B cell (primary cell): ENCODE measurements around the gene EEF2KMT. TPM values are rescaled to one million over a fixed set of nuclear protein-coding genes. Genes with fewer than 3 reads are reported as not detected.
"Not testable (repeated sequence)": the region's sequence is repeated elsewhere in the genome, so short reads cannot be mapped to it uniquely, and the experiment has no call there.

ENCODE experiments used
- ATAC-seq: fragments of 200-7000 bp; cut with Tn5 transposase; one replicate; pipeline ENCODE4 v1.10.0; 2021; ENCODE audit warnings: low read depth, mild to moderate bottlenecking, moderate number of reproducible peaks, moderate library complexity
- CTCF ChIA-PET: fragments of 350-600 bp; sonication (Branson Sonifier 250); formaldehyde crosslinking; loops from one replicate; lab custom pipeline; 2021; ENCODE audit warnings: antibody characterized with exemption, inconsistent platforms; lab: Charles Lee
- POLR2A ChIA-PET: fragments of 350-600 bp; sonication (Branson Sonifier 250); formaldehyde crosslinking; loops from one replicate; lab custom pipeline; 2021; ENCODE audit warnings: antibody characterized with exemption; lab: Charles Lee
- DNase-seq: peaks from one replicate; pipeline ENCODE4 v3.0.0; 2013
- H2AFZ ChIP-seq: 2 replicates; pipeline ENCODE4 v1.6.1; 2012; ENCODE audit warnings: mild to moderate bottlenecking, low read depth, low read length; ENCODE audit not compliant: insufficient read depth, poor library complexity, severe bottlenecking
- H3K27ac ChIP-seq, 2 donors: 1 replicate in 1 of 2; 2 replicates in 1 of 2; pipeline ENCODE4 v1.5.1; 2012 to 2013; ENCODE audit warnings: low read length in 2 of 2, mild to moderate bottlenecking in 2 of 2, moderate library complexity in 1 of 2
- H3K27me3 ChIP-seq, 4 experiments: fragments of 200-600 bp in 1 of 4; sonication (generic) in 1 of 4; replicated peaks in 1 of 4; 1 replicate in 2 of 4; 2 replicates in 2 of 4; pipeline versions ENCODE4 v1.6.1 to v1.7.0; 2013 to 2016; ENCODE audit warnings: low read length in 3 of 4, mild to moderate bottlenecking in 2 of 4, mixed read lengths in 1 of 4, moderate library complexity in 1 of 4; ENCODE audit not compliant: insufficient read depth in 4 of 4, control insufficient read depth in 3 of 4; ENCODE audit errors: control extremely low read depth in 1 of 4
- H3K36me3 ChIP-seq, 2 experiments: replicated peaks in 1 of 2; 1 replicate in 1 of 2; 2 replicates in 1 of 2; pipeline versions ENCODE4 v1.6.1 to v1.7.1; 2013; ENCODE audit warnings: low read length in 1 of 2; ENCODE audit not compliant: insufficient read depth in 2 of 2, control insufficient read depth in 1 of 2; ENCODE audit errors: control extremely low read depth in 1 of 2, extremely low read depth in 1 of 2
- H3K4me1 ChIP-seq, 2 donors: fragments of 200-600 bp in 1 of 2; sonication (generic) in 1 of 2; 1 replicate in 1 of 2; 2 replicates in 1 of 2; pipeline versions ENCODE4 v1.5.1 to v1.6.1; 2013 to 2017; ENCODE audit warnings: low read length in 2 of 2; ENCODE audit not compliant: control insufficient read depth in 2 of 2, insufficient read depth in 2 of 2
- H3K4me2 ChIP-seq: replicated peaks from 2 replicates; pipeline ENCODE3; 2012; ENCODE audit warnings: mild to moderate bottlenecking, low read depth, low read length; ENCODE audit not compliant: poor library complexity, severe bottlenecking
- H3K4me3 ChIP-seq, 5 experiments: fragments of 200-600 bp in 1 of 5; sonication (generic) in 1 of 5; 1 replicate in 3 of 5; 2 replicates in 2 of 5; pipeline versions ENCODE4 v1.5.1 to v1.7.0; 2011 to 2016; ENCODE audit warnings: low read length in 4 of 5, mild to moderate bottlenecking in 4 of 5, low read depth in 2 of 5, control low read depth in 1 of 5, moderate library complexity in 1 of 5; ENCODE audit not compliant: insufficient read depth in 1 of 5; ENCODE audit errors: control extremely low read depth in 1 of 5, extremely low read depth in 1 of 5
- H3K79me2 ChIP-seq: fragments of 200-600 bp; sonication (generic); one replicate; pipeline ENCODE4 v1.6.0; 2016; ENCODE audit warnings: low read length; ENCODE audit not compliant: control insufficient read depth, insufficient read depth
- H3K9ac ChIP-seq: fragments of 200-600 bp; sonication (generic); 2 replicates; pipeline ENCODE4 v1.6.1; 2017; ENCODE audit warnings: mild to moderate bottlenecking, low read length, moderate library complexity
- H3K9me3 ChIP-seq, 3 donors: one replicate each; pipeline versions ENCODE4 v1.6.1 to v1.7.1; 2013; ENCODE audit warnings: low read length in 2 of 3; ENCODE audit not compliant: control insufficient read depth in 2 of 3, insufficient read depth in 1 of 3; ENCODE audit errors: control extremely low read depth in 1 of 3
- H4K20me1 ChIP-seq: 2 replicates; pipeline ENCODE4 v1.6.0; 2012; ENCODE audit warnings: mild to moderate bottlenecking, low read length; ENCODE audit not compliant: insufficient read depth, control insufficient read depth, poor library complexity, severe bottlenecking
- H3K27ac Mint-ChIP-seq: one replicate; pipeline ENCODE4 v1.8.0; 2021; ENCODE audit warnings: mixed read lengths
- H3K27me3 Mint-ChIP-seq: one replicate; pipeline ENCODE4 v1.8.0; 2021; ENCODE audit warnings: mixed read lengths
- H3K4me1 Mint-ChIP-seq: one replicate; pipeline ENCODE4 v1.8.0; 2021; ENCODE audit warnings: mixed read lengths
- H3K4me3 Mint-ChIP-seq: one replicate; pipeline ENCODE4 v1.8.0; 2021; ENCODE audit warnings: mixed read lengths
- H3K9me3 Mint-ChIP-seq: one replicate; pipeline ENCODE4 v1.8.0; 2022; ENCODE audit warnings: mixed read lengths; ENCODE audit not compliant: insufficient read depth
- EZH2 ChIP-seq: IDR thresholded peaks from 2 replicates; pipeline ENCODE4 v1.6.1; 2012; ENCODE audit warnings: borderline replicate concordance, low read depth, mild to moderate bottlenecking, moderate library complexity, low read length; ENCODE audit not compliant: insufficient read depth, poor library complexity, severe bottlenecking
- WGBS: methylation state at CpG from one replicate; pipeline ENCODE4 v1.1.5; 2013; ENCODE audit warnings: missing lambda C conversion rate; ENCODE audit not compliant: insufficient coverage; 5-methylcytosine and 5-hydroxymethylcytosine counted together
- intact Hi-C: fragments of 100-400 bp; cut with micrococcal nuclease; formaldehyde crosslinking; loops from one replicate; pipeline ENCODE4 v1.10.0; 2022
- polyA plus RNA-seq: library from polyadenylated mRNA; depleted of rRNA; stranded (reverse); fragments of >200 nt; gene quantifications from 2 replicates; pipeline ENCODE4 v1.2.3, GENCODE V29; 2012
- total RNA-seq, 2 donors: library from RNA; stranded (reverse); fragments of 120-200 nt in 1 of 2; gene quantifications; 1 replicate in 1 of 2; 2 replicates in 1 of 2; pipeline versions ENCODE4 v1.2.3 to v1.2.4, GENCODE V29; 2013 to 2022
- TF ChIP-seq, protein P1 (sequence below): fragments of 200-600 bp; IDR thresholded peaks from one replicate; pipeline ENCODE4 v1.8.0; 2022; ENCODE audit warnings: antibody characterized with exemption, mild to moderate bottlenecking

EEF2KMT gene
- total and polyA plus RNA-seq, 2 donors (not counting 1 experiment from before 2014, with no cell fraction given), result 7.8 to 8.0 TPM

DNA sequence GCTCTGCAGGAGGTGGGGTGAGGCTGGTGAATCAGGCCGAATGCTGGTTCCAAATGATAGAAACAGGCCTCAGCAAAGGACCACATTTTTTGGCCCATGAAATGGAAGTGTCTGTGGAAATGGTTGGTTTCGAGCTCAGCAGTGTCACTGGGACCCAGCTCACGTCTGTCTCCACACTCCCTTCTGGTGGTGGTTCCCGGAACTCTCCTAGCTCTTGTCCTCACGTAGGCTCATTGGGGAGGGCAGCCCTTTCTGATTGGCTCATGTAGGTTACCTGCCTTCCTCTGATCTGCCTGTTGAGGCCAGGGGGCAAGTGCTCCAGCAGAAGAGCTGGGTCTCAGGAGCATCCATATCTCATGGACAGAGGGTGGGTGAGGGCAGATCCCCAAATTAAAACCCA, 22.0 kb downstream of the EEF2KMT start:
- WGBS, result 98% methylated on average over 5 of the region's 5 CpGs
- peaks cover 27% of the 10 kb centered on the region for H3K4me1 Mint-ChIP-seq
- no peak overlapping the region for H3K27ac Mint-ChIP-seq
- ATAC-seq (no peak), DNase-seq (no peak)
- Histone ChIP-seq H3K9me3 (no peaks in the 10 kb centered on the region), H3K4me2 (no peak overlapping the region), H3K4me3 (no peak overlapping the region), H3K9ac (no peak overlapping the region), H3K27ac (no peak overlapping the region), H3K36me3 (peaks cover 0 to 35% of the 10 kb centered on the region in 2 experiments), H4K20me1 (peaks cover 5% of the 10 kb centered on the region), H2AFZ (no peak overlapping the region), H3K27me3 (no peaks in the 10 kb centered on the region), H3K4me1 (peaks cover 14 to 18% of the 10 kb centered on the region in 2 donors), H3K79me2 (peaks cover 15% of the 10 kb centered on the region)
- no peaks in the 10 kb centered on the region for H3K9me3 Mint-ChIP-seq
- intact Hi-C loops, result no loop called here
- TF ChIP-seq EZH2, result no peak
- TF ChIP-seq, protein P1, sequence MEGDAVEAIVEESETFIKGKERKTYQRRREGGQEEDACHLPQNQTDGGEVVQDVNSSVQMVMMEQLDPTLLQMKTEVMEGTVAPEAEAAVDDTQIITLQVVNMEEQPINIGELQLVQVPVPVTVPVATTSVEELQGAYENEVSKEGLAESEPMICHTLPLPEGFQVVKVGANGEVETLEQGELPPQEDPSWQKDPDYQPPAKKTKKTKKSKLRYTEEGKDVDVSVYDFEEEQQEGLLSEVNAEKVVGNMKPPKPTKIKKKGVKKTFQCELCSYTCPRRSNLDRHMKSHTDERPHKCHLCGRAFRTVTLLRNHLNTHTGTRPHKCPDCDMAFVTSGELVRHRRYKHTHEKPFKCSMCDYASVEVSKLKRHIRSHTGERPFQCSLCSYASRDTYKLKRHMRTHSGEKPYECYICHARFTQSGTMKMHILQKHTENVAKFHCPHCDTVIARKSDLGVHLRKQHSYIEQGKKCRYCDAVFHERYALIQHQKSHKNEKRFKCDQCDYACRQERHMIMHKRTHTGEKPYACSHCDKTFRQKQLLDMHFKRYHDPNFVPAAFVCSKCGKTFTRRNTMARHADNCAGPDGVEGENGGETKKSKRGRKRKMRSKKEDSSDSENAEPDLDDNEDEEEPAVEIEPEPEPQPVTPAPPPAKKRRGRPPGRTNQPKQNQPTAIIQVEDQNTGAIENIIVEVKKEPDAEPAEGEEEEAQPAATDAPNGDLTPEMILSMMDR, result no peak
- no peak overlapping the region for H3K4me3 Mint-ChIP-seq
- POLR2A ChIA-PET, result no interaction called here
- no peaks in the 10 kb centered on the region for H3K27me3 Mint-ChIP-seq
- CTCF ChIA-PET, result interaction anchor here (1.0 to 1.5 kb wide), 2 partner anchors 9 to 18 kb away, joined by 4 to 6 read pairs; no protein-coding TSS in a partner anchor

DNA sequence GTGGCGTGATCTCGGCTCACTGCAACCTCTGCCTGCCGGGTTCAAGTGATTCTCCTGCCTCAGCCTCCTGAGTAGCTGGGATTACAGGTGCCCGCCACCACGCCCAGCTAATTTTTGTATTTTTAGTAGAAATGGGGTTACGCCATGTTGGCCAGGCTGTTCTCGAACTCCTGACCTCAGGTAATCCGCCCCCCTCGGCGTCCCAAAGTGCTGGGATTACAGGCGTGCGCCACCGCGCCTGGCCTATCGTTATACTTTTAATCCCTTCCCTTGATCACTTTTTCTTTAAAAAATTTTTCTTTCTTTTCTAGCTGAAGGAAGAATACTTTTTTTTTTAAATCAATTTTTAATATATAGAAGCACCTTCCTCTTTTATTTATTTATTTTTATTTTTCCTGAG, 23.8 kb downstream of the EEF2KMT start:
- POLR2A ChIA-PET, H3K4me3 Mint-ChIP-seq: not testable (repeated sequence)
- intact Hi-C loops, result loop anchor here (5.0 kb wide), 1 partner anchor 271 kb away; the partner anchor contains the start of gene ROGDI

More for the DNA sequence above, 23.8 kb downstream of the EEF2KMT start:
- not testable (repeated sequence) for DNase-seq, H3K27me3 Mint-ChIP-seq, H3K9ac ChIP-seq, H4K20me1 ChIP-seq, ATAC-seq, H3K27ac Mint-ChIP-seq, H3K9me3 Mint-ChIP-seq, H3K27ac ChIP-seq, H3K9me3 ChIP-seq, H3K4me3 ChIP-seq, H3K4me2 ChIP-seq, H3K27me3 ChIP-seq, H2AFZ ChIP-seq
- peaks cover 0 to 30% of the 10 kb centered on the region in 2 experiments for H3K36me3 ChIP-seq
- H3K4me1 ChIP-seq, result peaks cover 14 to 18% of the 10 kb centered on the region in 2 donors
- CTCF ChIA-PET, result interaction anchor here (0.6 kb wide), 1 partner anchor 525 kb away, joined by 5 read pairs; no protein-coding TSS in a partner anchor
- no CpG with 5 or more reads among the region's 15 CpGs for WGBS
- peaks cover 27% of the 10 kb centered on the region for H3K4me1 Mint-ChIP-seq
- H3K79me2 ChIP-seq, result peaks cover 15% of the 10 kb centered on the region
